ENCODE measurements around the gene ZNF367. TPM values are rescaled to one million over a fixed set of nuclear protein-coding genes. Genes with fewer than 3 reads are reported as not detected.

Gene ZNF367
- total RNA-seq, 1 donor from 2014 or later = 5.3 TPM

DNA sequence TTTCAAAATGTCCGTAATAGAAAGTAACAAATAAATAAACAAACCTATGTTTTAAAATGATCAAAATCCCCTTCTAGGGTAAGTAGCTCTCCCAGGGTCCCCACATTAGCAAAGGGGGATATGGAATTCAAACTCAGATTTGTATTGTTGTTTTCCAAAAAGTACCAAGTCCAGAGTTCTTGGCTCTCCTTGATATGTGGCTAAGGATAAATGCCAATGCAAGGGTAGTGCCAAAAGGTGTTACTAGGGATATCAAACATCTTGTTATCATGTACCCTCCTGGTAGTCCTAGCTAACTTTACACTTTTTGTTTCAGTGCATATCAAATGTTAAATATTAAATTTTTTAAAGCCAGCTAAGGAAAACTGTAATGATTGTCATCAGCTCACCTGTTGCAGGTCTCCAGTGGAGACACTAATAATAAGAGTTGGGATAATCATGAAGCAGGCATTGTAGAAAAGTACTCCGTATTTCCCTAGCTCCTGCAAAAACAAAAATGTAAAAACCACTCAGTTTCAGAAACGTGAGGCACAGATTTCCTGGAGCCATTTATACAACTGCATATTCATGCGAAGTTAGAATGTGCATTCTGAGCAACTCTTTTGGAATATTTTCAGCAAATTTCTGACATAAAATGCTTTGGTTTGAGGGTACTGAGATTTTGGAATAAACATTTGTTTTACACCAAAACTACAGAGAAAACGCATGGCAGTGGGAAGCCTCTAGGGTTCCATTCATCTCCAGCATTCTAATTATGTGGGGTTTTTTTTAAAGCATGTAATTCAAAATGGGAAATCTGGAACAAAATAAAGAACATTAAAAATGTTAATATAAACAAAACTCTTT lies 74.4 kb downstream of the ZNF367 start:
- no peak overlapping the region for H3K4me3 Mint-ChIP-seq (ENCODE audit: low read depth)
- peaks cover 18% of the 10 kb centered on the region for H3K36me3 Mint-ChIP-seq (ENCODE audit: insufficient read depth)
- peaks cover 19% of the 10 kb centered on the region for H3K4me1 Mint-ChIP-seq (ENCODE audit: low read depth)
- H3K27ac Mint-ChIP-seq = peak overlapping the region; percentile 37
- TF ChIP-seq, protein P1, sequence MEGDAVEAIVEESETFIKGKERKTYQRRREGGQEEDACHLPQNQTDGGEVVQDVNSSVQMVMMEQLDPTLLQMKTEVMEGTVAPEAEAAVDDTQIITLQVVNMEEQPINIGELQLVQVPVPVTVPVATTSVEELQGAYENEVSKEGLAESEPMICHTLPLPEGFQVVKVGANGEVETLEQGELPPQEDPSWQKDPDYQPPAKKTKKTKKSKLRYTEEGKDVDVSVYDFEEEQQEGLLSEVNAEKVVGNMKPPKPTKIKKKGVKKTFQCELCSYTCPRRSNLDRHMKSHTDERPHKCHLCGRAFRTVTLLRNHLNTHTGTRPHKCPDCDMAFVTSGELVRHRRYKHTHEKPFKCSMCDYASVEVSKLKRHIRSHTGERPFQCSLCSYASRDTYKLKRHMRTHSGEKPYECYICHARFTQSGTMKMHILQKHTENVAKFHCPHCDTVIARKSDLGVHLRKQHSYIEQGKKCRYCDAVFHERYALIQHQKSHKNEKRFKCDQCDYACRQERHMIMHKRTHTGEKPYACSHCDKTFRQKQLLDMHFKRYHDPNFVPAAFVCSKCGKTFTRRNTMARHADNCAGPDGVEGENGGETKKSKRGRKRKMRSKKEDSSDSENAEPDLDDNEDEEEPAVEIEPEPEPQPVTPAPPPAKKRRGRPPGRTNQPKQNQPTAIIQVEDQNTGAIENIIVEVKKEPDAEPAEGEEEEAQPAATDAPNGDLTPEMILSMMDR (IDR thresholded peaks at IDR 0.05; ENCODE audit: unreplicated experiment) = no peak
- peaks cover 3% of the 10 kb centered on the region for H3K9me3 Mint-ChIP-seq (ENCODE audit: low read depth)
- DNase-seq (ENCODE audit: low spot score, unreplicated experiment) = no peak
- H3K27me3 Mint-ChIP-seq = no peaks in the 10 kb centered on the region

DNA sequence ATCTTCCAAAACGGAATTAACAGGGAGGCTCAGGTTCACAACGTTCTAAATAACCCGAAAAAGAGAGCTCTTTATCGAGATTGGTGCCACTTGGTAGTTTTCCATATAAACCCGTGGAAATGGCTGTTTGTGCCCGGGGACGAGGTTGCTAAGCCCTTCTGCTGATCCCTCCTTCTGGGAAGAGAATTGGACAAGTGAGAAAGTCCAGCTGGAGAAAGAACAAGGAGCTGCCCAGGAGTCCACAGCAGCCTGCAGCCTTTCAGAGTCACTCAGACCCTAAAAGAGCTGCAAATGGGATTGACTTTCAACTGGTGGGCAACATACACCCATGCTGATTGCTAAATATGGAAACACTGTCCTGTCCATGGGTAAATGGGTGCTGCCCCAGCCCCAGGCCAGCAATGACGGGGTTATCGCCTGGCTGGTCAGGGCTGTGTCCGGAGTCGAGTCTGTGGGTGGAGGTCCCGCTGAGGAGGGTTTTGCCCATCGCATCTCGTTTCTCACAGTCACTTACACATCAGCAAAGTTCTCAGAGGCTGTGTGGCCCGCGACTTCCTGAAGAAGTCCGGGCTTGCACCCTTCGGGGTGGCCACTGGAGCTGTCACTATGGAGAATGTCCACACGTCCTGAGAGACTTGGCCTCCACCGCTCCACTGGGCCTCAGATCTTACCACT lies 75.5 kb downstream of the ZNF367 start:
- no peaks in the 10 kb centered on the region for H3K27me3 Mint-ChIP-seq
- no peak for DNase-seq (ENCODE audit: low spot score, unreplicated experiment)
- TF ChIP-seq, protein P1 (IDR thresholded peaks at IDR 0.05; ENCODE audit: unreplicated experiment) = no peak
- H3K4me1 Mint-ChIP-seq (ENCODE audit: low read depth) = peaks cover 19% of the 10 kb centered on the region
- peaks cover 3% of the 10 kb centered on the region for H3K9me3 Mint-ChIP-seq (ENCODE audit: low read depth)
- no peak overlapping the region for H3K27ac Mint-ChIP-seq
- H3K36me3 Mint-ChIP-seq (ENCODE audit: insufficient read depth) = peaks cover 12% of the 10 kb centered on the region
- no peak overlapping the region for H3K4me3 Mint-ChIP-seq (ENCODE audit: low read depth)

DNA sequence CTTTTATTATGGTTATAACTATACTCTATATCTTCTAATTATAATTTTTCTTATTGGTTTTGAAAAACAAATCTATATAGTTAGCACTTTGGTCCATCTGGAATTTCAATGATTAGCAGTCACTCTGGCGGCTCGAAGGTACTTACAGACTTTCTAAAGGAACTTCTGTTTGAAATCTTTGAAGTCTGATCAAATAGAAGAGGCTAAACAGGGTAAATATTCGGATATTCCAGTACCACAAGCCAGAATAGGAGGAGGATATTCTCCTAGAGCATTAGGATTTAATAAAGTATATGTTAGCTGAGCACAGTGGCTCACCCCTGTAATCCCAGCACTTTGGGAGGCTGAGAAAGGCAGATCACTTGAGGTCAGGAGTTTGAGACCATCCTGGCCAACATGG lies 77.5 kb downstream of the ZNF367 start:
- Mint-ChIP-seq H3K36me3 (ENCODE audit: insufficient read depth) (peaks cover 8% of the 10 kb centered on the region), H3K4me1 (ENCODE audit: low read depth) (peaks cover 19% of the 10 kb centered on the region), H3K27ac (peak overlapping the region; percentile 69), H3K4me3 (ENCODE audit: low read depth) (no peak overlapping the region), H3K27me3 (no peaks in the 10 kb centered on the region), H3K9me3 (ENCODE audit: low read depth) (peaks cover 3% of the 10 kb centered on the region)
- TF ChIP-seq, protein P1 (IDR thresholded peaks at IDR 0.05; ENCODE audit: unreplicated experiment) = no peak
- DNase-seq (ENCODE audit: low spot score, unreplicated experiment) = no peak

DNA sequence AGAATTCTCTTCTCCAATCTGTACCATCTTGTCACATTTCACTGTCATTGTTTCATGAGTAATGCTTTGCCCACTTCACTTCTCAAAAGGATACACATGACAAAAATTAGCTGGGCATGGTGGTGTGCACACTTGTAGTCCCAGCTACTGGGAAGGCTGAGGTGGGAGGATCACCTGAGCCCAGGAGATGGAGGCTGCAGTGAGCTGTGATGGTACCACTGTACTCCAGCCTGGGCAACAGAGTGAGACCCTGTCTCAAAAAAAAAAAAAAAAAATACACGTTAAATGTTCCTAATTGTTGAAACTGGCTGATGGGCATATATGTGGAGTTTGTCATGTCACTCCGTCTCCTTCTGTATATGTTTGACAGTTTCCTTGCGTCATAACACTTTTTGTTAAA lies 79.9 kb downstream of the ZNF367 start:
- no peak overlapping the region for H3K27ac Mint-ChIP-seq
- H3K36me3 Mint-ChIP-seq (ENCODE audit: insufficient read depth) = peaks cover 14% of the 10 kb centered on the region
- DNase-seq (ENCODE audit: low spot score, unreplicated experiment) = no peak
- H3K4me3 Mint-ChIP-seq (ENCODE audit: low read depth) = no peak overlapping the region
- no peaks in the 10 kb centered on the region for H3K27me3 Mint-ChIP-seq
- peaks cover 12% of the 10 kb centered on the region for H3K4me1 Mint-ChIP-seq (ENCODE audit: low read depth)
- TF ChIP-seq, protein P1 (IDR thresholded peaks at IDR 0.05; ENCODE audit: unreplicated experiment) = no peak
- peaks cover 3% of the 10 kb centered on the region for H3K9me3 Mint-ChIP-seq (ENCODE audit: low read depth)

Other genes with a start within 250 kb of the ZNF367 start
- gene HSD17B3, start 116.2 kb downstream of the ZNF367 start, total RNA-seq = 0.33 TPM in 1 of 2 replicates, not detected in the other
- gene SLC35D2, start 34.7 kb downstream of the ZNF367 start, total RNA-seq = 52.6 and 60.9 TPM in 2 replicates
- gene HABP4, start 31.8 kb upstream of the ZNF367 start, total RNA-seq = 15.5 and 17.7 TPM in 2 replicates
- gene CDC14B, start 201.5 kb upstream of the ZNF367 start, total RNA-seq = 46.2 and 53.2 TPM in 2 replicates
- gene PRXL2C, start 236.9 kb upstream of the ZNF367 start, total RNA-seq = 4.8 and 6.2 TPM in 2 replicates